Measurements from ENCODE around the gene CFAP100.

Gene CFAP100

DNA sequence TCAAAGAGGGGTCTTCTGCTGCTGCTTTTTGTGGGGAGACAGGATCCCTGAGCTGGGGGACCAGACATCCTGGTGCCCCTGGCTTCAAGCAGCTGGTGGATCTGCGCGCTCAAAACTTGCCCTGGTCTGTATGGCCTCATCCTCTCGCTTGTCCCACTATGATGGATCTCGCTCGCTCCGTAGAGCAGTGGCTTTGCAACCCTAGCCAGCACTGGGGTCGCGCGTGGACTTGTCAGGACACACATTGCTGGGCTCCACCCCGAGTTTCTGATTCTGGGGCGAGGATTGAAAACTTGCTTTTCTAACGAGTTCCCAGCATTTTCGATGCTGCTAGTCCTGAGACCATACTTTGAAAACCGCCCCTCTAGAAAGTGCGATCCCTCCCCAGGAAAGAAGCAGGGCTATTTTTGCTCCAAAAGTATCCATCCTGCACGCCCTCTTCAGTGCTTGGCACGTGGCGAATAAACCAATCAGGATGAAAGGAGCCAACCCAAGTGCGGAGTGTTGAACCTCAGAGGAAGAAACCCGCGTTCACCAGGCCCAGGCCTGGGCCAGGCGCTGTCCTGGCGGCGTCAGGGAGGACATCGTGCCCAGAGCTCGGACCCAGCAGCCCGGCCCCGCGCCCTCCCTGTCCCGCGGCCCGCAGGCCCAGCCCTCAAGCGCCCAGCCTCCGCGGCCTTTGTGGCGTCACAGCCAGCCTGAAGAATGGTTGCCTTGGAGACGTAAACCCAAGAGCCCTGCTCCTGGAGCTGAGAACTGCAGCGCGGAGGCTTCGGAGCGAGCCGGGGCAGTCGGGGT, at the start of gene CFAP100:
Gene CFAP100, plus strand, starts transcription at position 731 of the 798 bp plus-strand sequence. CDS start 1,092 bp downstream, outside the sequence.
- peak; percentile 27 for DNase-seq (ENCODE audit: low spot score)

GRCh38 chr3:126345231-126345630, 49.5 kb upstream of the CFAP100 start:
- no peak for DNase-seq (ENCODE audit: low spot score)

GRCh38 chr3:126345641-126346460, 48.9 kb upstream of the CFAP100 start:
- DNase-seq (ENCODE audit: low spot score) = no peak

DNA sequence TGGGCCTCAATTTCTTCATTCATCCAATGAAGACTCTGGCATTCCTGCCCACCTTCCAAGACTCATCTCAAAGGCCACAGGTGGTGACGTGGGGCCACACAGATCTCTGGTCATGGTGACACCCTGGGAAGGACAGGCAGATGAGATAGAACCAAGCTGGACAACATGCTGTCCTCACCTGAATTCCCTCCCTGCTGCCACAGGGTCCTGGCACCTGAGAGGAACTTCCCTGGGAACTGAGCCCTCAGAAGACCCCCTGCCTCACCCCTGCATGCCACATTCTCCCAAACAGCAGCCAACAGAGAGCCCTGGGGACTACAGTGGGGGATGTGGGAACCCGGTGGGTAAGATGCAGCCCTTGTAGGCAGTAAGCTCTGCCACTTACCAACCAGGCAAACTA, 48.2 kb upstream of the CFAP100 start:
- DNase-seq (ENCODE audit: low spot score) = no peak

GRCh38 chr3:126347543-126348161, 47.1 kb upstream of the CFAP100 start:
- DNase-seq (ENCODE audit: low spot score) = no peak

DNA sequence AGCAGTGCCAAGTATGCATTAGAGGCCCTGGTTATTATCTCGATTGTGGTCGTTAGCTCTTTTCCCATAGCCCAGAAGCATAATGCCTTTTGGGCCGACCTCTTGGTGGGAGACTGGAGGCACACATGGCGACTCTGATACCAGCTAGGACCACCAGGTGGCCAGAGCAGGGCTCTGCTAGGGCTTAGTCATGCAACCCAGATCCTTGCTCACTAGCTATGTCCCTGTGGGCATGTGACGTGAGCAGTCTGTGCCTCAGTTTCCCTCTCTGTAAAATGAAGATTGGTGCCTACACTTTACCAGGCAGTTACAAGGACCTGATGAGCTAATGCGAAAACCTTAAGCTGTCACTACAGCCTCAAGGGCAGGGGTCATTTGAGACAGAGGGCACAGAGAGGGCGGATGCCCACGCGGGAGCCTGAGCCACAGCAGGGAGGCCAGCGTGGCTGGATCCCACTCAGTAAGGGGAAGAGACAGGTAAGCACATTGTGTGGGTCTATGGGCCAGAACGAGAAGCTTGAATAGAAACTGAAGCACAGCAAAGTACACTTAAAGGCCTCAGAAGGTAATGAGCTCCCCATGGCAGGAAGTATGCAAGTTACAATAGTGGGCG, 46.3 kb upstream of the CFAP100 start:
- DNase-seq (ENCODE audit: low spot score) = no peak

DNA sequence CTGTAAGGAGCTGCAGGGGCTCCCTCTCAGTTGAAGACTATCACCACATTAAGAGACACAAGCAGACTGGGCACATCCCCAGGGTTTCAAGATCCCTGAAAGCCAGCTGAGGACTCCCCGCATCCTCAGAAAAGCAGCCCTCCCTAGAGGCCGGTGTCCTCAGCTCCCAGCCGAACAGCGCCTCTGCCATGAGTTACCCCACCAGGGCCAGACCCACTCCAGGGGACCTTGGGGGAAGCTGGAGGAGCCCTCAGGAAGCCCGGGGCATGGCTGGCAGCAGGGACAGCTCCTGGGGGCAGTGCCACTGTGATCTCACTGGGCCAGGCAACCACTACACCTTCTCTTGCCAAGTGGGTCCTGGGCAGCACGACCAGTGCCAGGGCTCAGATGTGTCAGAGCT, 45.6 kb upstream of the CFAP100 start:
- DNase-seq (ENCODE audit: low spot score) = no peak

DNA sequence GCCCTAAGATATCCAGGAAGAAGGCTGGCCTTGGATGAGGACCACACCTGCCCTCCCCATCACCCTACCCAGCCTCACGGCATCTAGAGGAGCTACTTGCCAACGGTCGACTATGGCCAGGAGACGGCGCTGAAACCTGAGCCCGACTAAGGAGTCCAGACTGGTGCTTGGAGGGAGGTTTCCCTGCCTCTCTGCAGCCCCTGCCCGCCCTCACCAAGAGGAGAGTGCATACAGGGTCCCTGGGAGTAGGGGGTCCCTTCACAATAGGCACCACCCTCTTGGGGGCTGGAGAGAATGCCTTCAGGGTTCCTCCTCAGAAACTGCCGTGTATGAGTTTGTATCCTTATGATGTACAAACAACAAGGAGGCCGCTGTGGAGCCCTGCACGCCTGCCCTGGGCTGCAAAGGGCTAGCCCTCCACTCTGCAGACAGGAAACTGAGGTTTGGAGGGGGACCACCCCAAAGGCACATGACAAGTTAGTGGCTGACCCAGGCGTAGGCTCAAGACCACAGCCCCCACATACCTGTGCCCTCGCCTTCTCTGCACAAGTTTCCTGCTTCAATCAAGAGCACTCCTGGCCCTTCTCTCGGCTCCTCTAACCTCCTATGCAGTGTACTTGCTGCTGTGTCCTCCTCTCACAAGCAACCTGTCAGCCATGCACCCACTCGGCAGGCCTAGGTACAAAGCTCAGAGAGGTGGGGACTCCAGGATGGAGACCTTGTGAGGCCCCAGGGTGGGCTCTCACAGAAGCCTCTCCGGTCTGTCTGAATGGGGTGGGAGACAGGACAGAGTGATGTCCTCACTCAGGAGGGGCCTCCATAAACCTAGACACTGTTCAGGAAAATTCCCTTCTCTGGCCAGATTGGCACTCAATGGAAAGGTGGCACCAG, 44.9 kb upstream of the CFAP100 start:
- no peak for DNase-seq (ENCODE audit: low spot score)

- DNase-seq (ENCODE audit: low spot score) = no peak
Measured at GRCh38 chr3:126350502-126351085, 44.1 kb upstream of the CFAP100 start.

- DNase-seq (ENCODE audit: low spot score) = no peak
Measured at GRCh38 chr3:126351086-126351770, 43.5 kb upstream of the CFAP100 start.

GRCh38 chr3:126351771-126352475, 42.8 kb upstream of the CFAP100 start:
- no peak for DNase-seq (ENCODE audit: low spot score)

GRCh38 chr3:126352476-126353454, 41.9 kb upstream of the CFAP100 start:
- DNase-seq (ENCODE audit: low spot score) = no peak

DNA sequence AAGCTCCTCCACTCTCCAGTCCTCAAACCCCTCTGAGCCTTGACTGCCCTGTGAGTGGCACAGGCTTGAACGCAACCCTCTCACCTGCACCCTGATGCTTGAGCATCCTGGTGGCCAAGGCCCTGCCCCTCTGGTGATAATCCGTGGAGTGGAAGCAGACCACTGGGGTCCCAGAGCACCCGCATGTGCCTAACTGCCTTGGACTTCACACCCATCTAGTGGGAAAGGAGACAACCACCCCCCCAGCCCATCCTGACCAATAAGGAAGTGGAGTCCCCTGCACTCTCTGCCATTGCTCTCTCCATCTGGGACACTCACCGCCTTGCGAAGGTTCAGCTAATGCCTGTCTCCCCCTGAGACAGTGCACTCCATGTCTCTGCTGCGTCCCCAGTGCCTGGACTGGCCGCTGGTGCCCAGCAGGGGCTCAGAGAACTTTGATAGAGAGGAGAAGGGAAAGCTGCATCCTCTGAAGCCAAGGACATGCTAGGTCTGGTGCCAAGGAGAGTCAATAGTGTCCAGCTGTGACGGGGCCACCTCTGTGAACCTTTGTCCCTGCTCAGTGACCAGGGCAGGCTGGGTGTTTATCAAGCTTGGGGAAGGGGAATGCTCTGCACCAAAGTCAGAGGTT, 40.9 kb upstream of the CFAP100 start:
- no peak for DNase-seq (ENCODE audit: low spot score)

- no peak for DNase-seq (ENCODE audit: low spot score)
Measured at GRCh38 chr3:126354776-126355175, 39.9 kb upstream of the CFAP100 start.

DNA sequence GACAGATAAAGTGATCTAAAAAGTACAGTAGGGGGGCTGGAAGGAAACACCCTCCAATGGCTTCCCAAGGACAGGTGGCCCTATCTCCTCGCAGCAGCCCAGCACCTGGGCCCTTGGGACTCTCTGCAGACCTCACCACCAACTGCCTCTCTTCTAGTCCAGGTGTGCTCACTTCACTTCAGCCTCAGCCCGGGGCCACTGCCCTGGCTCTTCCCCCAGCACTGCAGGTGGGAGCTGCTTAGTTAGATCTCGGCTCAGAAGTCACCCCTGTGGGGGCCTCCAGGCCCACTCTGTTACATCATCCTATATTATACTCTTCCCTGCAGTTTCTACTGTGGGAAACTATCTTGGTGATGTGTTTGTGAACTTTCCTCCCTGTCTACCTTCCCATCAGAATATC, 39.5 kb upstream of the CFAP100 start:
- no peak for DNase-seq (ENCODE audit: low spot score)

DNA sequence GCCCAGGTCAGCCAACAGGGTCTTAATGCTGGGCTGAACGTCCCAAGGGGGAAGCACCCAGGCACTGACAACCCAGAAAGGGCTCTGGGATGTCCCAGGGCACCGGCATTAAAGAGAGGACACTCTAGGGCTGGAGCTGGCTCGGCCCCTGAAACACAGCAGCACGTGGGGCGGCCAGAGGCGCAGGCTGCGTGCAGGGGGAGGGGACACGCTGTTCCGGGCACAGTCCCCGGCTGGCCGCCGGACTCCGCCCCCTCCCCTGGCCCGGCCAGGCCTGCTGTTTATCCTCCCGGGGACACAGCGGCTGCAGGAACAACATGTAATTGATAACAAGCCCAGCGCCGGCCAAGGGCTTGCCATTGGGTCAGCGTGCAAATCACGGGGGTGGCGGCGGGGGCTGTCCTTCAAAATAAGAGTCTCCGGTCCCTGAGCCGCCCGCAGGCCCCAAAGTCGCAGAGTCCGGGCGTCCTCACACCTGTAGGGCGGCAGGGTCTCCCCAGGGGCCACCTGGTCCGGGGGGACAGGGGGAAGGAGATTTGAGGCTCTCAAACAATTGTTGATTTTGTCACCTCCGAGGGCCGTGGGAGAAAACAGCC, 38.8 kb upstream of the CFAP100 start:
- DNase-seq (ENCODE audit: low spot score) = peak; percentile 74
